ENCODE measurements around the gene UGDH.
"Not testable (repeated sequence)": the region's sequence is repeated elsewhere in the genome, so short reads cannot be mapped to it uniquely, and the experiment has no call there.

The UGDH gene

DNA sequence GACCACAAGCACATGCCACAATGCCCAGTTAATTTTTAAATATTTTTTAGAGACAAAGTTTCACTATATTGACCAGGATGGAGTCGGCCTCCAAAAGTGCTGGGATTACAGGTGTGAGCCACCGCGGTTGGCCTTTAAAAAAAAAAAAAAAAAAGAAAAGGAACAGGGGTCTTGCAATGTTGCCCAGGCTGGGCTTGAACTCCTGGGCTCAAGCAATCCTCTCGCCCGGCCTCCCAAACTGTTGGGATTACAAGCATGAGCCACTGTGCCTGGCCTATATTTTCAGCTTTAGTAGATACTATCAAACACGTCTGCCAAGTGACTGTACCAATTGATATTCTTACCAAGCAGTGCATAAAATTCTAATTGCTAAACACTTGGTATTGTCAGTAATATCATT lies 8.8 kb downstream of the UGDH start:
- ATAC-seq, result no peak
- TF ChIP-seq, protein P1, sequence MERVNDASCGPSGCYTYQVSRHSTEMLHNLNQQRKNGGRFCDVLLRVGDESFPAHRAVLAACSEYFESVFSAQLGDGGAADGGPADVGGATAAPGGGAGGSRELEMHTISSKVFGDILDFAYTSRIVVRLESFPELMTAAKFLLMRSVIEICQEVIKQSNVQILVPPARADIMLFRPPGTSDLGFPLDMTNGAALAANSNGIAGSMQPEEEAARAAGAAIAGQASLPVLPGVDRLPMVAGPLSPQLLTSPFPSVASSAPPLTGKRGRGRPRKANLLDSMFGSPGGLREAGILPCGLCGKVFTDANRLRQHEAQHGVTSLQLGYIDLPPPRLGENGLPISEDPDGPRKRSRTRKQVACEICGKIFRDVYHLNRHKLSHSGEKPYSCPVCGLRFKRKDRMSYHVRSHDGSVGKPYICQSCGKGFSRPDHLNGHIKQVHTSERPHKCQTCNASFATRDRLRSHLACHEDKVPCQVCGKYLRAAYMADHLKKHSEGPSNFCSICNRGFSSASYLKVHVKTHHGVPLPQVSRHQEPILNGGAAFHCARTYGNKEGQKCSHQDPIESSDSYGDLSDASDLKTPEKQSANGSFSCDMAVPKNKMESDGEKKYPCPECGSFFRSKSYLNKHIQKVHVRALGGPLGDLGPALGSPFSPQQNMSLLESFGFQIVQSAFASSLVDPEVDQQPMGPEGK (CRISPR knock-in tag; IDR thresholded peaks at IDR 0.05; ENCODE audit: borderline replicate concordance), result no peak
- TF ChIP-seq TCF4 (CRISPR knock-in tag; IDR thresholded peaks at IDR 0.05; ENCODE audit: borderline replicate concordance) (no peak), GLIS3 (CRISPR knock-in tag; IDR thresholded peaks at IDR 0.05) (no peak), CSDC2 (CRISPR knock-in tag; IDR thresholded peaks at IDR 0.05) (no peak), ARNTL (CRISPR knock-in tag; IDR thresholded peaks at IDR 0.05; ENCODE audit: borderline replicate concordance, low read depth) (no peak), ZC3H10 (CRISPR knock-in tag; IDR thresholded peaks at IDR 0.05) (no peak), OSR1 (CRISPR knock-in tag; IDR thresholded peaks at IDR 0.05) (no peak), ZFP30 (CRISPR knock-in tag; IDR thresholded peaks at IDR 0.05) (no peak), ZNF70 (CRISPR knock-in tag; IDR thresholded peaks at IDR 0.05) (no peak), ESRRG (CRISPR knock-in tag; IDR thresholded peaks at IDR 0.05) (no peak), ZNF8 (CRISPR knock-in tag; IDR thresholded peaks at IDR 0.05) (no peak), ZNF565 (CRISPR knock-in tag; conservative IDR thresholded peaks at IDR 0.05; ENCODE audit: low read depth) (no peak), ZFP3 (CRISPR knock-in tag; IDR thresholded peaks at IDR 0.05) (no peak), BACH2 (CRISPR knock-in tag; IDR thresholded peaks at IDR 0.05; ENCODE audit: borderline replicate concordance) (no peak), RARB (CRISPR knock-in tag; IDR thresholded peaks at IDR 0.05) (no peak), TOX (CRISPR knock-in tag; IDR thresholded peaks at IDR 0.05; ENCODE audit: borderline replicate concordance) (no peak)
- TF ChIP-seq, protein P2, sequence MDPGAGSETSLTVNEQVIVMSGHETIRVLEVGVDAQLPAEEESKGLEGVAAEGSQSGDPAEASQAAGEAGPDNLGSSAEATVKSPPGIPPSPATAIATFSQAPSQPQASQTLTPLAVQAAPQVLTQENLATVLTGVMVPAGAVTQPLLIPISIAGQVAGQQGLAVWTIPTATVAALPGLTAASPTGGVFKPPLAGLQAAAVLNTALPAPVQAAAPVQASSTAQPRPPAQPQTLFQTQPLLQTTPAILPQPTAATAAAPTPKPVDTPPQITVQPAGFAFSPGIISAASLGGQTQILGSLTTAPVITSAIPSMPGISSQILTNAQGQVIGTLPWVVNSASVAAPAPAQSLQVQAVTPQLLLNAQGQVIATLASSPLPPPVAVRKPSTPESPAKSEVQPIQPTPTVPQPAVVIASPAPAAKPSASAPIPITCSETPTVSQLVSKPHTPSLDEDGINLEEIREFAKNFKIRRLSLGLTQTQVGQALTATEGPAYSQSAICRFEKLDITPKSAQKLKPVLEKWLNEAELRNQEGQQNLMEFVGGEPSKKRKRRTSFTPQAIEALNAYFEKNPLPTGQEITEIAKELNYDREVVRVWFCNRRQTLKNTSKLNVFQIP (CRISPR knock-in tag; IDR thresholded peaks at IDR 0.05; ENCODE audit: borderline replicate concordance, low read depth), result no peak
- TF ChIP-seq, protein P3, sequence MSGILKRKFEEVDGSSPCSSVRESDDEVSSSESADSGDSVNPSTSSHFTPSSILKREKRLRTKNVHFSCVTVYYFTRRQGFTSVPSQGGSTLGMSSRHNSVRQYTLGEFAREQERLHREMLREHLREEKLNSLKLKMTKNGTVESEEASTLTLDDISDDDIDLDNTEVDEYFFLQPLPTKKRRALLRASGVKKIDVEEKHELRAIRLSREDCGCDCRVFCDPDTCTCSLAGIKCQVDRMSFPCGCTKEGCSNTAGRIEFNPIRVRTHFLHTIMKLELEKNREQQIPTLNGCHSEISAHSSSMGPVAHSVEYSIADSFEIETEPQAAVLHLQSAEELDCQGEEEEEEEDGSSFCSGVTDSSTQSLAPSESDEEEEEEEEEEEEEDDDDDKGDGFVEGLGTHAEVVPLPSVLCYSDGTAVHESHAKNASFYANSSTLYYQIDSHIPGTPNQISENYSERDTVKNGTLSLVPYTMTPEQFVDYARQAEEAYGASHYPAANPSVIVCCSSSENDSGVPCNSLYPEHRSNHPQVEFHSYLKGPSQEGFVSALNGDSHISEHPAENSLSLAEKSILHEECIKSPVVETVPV (CRISPR knock-in tag; IDR thresholded peaks at IDR 0.05), result no peak
- TF ChIP-seq, protein P4, sequence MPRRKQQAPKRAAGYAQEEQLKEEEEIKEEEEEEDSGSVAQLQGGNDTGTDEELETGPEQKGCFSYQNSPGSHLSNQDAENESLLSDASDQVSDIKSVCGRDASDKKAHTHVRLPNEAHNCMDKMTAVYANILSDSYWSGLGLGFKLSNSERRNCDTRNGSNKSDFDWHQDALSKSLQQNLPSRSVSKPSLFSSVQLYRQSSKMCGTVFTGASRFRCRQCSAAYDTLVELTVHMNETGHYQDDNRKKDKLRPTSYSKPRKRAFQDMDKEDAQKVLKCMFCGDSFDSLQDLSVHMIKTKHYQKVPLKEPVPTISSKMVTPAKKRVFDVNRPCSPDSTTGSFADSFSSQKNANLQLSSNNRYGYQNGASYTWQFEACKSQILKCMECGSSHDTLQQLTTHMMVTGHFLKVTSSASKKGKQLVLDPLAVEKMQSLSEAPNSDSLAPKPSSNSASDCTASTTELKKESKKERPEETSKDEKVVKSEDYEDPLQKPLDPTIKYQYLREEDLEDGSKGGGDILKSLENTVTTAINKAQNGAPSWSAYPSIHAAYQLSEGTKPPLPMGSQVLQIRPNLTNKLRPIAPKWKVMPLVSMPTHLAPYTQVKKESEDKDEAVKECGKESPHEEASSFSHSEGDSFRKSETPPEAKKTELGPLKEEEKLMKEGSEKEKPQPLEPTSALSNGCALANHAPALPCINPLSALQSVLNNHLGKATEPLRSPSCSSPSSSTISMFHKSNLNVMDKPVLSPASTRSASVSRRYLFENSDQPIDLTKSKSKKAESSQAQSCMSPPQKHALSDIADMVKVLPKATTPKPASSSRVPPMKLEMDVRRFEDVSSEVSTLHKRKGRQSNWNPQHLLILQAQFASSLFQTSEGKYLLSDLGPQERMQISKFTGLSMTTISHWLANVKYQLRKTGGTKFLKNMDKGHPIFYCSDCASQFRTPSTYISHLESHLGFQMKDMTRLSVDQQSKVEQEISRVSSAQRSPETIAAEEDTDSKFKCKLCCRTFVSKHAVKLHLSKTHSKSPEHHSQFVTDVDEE (CRISPR knock-in tag; IDR thresholded peaks at IDR 0.05), result no peak

DNA sequence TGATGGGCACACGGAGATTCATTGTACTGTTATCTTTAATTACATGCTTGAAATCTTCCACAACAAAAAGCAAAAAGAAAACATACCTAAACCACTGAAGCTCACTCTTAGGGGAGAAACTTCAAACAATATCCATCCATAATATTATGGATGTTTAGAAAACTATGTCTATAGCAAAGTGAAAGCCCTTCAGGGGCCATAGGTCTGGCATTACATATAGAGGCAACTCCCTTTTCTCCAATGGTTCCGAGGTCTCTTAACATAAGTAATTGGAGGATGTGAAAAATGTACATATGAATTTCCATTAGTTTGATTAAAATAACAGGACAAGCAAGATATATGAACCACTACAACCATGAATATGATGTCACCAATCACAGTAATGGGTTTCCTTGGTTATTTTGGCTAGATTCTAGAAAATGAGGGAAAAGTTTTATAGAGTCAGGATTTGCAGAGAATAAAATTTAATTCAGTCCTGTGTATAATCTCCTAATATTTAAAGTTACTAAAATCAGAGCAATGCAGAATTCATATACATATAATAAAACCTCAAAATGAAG lies 10.8 kb downstream of the UGDH start:
- no peak for ATAC-seq
- TF ChIP-seq, protein P3 (CRISPR knock-in tag; IDR thresholded peaks at IDR 0.05), result no peak
- TF ChIP-seq ISL1 (CRISPR knock-in tag; IDR thresholded peaks at IDR 0.05), result no peak
- no peak for TF ChIP-seq SNAI2 (CRISPR knock-in tag; IDR thresholded peaks at IDR 0.05)
- TF ChIP-seq BACH2 (CRISPR knock-in tag; IDR thresholded peaks at IDR 0.05; ENCODE audit: borderline replicate concordance), result no peak
- TF ChIP-seq, protein P5, sequence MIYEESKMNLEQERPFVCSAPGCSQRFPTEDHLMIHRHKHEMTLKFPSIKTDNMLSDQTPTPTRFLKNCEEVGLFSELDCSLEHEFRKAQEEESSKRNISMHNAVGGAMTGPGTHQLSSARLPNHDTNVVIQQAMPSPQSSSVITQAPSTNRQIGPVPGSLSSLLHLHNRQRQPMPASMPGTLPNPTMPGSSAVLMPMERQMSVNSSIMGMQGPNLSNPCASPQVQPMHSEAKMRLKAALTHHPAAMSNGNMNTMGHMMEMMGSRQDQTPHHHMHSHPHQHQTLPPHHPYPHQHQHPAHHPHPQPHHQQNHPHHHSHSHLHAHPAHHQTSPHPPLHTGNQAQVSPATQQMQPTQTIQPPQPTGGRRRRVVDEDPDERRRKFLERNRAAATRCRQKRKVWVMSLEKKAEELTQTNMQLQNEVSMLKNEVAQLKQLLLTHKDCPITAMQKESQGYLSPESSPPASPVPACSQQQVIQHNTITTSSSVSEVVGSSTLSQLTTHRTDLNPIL (CRISPR knock-in tag; IDR thresholded peaks at IDR 0.05; ENCODE audit: low read depth), result no peak
- no peak for TF ChIP-seq TCF4 (CRISPR knock-in tag; IDR thresholded peaks at IDR 0.05; ENCODE audit: borderline replicate concordance)
- TF ChIP-seq, protein P4 (CRISPR knock-in tag; IDR thresholded peaks at IDR 0.05), result no peak
- no peak for TF ChIP-seq ZFP3 (CRISPR knock-in tag; IDR thresholded peaks at IDR 0.05)
- no peak for TF ChIP-seq TOX (CRISPR knock-in tag; IDR thresholded peaks at IDR 0.05; ENCODE audit: borderline replicate concordance)
- no peak for TF ChIP-seq ZFP30 (CRISPR knock-in tag; IDR thresholded peaks at IDR 0.05)
- no peak for TF ChIP-seq RARB (CRISPR knock-in tag; IDR thresholded peaks at IDR 0.05)
- no peak for TF ChIP-seq OSR1 (CRISPR knock-in tag; IDR thresholded peaks at IDR 0.05)
- TF ChIP-seq ARNTL (CRISPR knock-in tag; IDR thresholded peaks at IDR 0.05; ENCODE audit: borderline replicate concordance, low read depth), result no peak

DNA sequence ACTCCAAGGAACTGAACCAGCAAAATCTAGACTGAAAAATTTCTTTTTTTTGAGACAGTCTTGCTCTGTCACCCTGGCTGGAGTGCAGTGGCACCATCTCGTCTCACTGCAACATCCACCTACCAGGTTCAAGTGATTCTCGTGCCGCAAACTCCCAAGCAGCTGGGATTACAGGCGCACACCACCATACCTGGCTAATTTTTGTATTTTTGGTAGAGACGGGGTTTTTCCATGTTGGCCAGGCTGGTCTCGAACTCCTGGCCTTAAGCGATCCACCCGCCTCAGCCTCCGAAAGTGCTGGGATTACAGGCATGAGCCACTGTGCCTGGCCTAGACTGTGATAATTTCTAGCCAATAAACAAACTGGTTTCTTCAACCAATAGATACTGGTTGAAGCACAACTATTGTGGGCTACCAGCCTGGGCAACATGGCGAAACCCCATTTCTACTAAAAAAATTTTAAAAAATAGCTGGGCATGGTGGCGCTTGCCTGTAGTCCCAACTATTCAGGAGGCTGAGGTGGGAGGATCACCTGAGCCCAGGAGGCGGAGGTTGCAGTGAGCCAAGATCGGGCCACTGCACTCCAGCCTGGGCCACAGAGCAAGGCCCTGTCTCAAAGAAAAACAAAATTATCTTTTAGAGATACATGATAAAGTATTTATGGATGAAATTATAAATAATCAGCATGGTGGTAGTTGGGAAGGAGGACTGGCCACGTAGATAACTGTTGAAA lies 11.4 kb downstream of the UGDH start:
- ATAC-seq, result not testable (repeated sequence)
